Amygdala (tissue), 56 donors: Measurements from ENCODE around the gene CX3CR1.

ENCODE experiments used
- DNase-seq, 56 donors: peaks; one replicate each; lab custom pipeline; 2025; lab: John Stamatoyannopoulos, UW

CX3CR1 gene

GRCh38 chr3:39292961-39293360, 13.1 kb upstream of the CX3CR1 start:
- no peak for DNase-seq

GRCh38 chr3:39291903-39292329, 12.1 kb upstream of the CX3CR1 start:
- peak in 36 of 56 donors; percentile 7 to 81 (median 34) for DNase-seq

DNA sequence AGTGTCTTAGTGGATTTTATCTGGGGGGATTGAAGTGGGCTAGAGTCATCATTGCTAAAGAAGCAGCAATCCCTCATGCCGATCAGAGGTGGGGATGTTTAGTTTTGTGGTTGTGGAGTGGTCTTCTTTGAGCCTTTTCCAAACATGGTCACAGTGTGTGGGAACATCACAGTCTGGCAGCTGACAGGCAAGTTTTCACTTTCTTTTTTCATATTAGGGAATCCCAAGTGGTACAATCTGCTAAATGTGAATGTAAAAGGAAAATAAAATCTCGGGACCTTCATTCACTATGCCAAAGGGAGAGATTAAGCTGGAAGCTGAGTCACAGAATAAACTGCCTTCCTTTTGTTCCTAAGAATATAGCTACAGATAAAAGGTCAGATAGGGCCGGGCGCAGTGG, 10.4 kb upstream of the CX3CR1 start:
- DNase-seq = no peak

- DNase-seq = no peak
These were observed 9.3 kb upstream of the CX3CR1 start for GRCh38 chr3:39289107-39289506.

DNA sequence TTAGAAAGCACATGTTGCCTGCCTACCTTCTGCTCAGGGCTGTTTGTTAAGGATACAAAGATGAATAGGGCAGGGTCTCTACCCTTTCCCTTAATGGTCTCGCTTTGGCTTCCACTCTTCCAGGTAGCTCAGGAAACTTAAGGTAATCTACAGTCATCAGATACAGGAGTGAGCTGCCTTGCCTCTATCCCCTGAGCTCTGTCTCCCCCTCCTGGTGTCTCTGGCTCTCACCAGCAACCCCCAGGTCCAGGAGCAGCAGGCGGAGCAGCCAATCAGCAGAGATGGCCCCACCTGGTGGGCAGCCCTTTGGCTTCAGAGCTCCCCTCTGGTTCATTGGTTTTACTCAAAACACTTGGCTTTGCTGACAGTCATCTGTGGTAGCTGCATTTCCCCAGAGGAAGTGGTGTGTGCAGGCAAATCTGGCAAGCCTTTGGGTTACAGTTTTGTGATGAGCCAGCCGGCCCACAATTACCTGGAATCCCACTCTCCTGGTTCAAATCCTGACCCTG, 8.5 kb upstream of the CX3CR1 start:
- peak in 54 of 56 donors; percentile 7 to 82 (median 58) for DNase-seq

DNA sequence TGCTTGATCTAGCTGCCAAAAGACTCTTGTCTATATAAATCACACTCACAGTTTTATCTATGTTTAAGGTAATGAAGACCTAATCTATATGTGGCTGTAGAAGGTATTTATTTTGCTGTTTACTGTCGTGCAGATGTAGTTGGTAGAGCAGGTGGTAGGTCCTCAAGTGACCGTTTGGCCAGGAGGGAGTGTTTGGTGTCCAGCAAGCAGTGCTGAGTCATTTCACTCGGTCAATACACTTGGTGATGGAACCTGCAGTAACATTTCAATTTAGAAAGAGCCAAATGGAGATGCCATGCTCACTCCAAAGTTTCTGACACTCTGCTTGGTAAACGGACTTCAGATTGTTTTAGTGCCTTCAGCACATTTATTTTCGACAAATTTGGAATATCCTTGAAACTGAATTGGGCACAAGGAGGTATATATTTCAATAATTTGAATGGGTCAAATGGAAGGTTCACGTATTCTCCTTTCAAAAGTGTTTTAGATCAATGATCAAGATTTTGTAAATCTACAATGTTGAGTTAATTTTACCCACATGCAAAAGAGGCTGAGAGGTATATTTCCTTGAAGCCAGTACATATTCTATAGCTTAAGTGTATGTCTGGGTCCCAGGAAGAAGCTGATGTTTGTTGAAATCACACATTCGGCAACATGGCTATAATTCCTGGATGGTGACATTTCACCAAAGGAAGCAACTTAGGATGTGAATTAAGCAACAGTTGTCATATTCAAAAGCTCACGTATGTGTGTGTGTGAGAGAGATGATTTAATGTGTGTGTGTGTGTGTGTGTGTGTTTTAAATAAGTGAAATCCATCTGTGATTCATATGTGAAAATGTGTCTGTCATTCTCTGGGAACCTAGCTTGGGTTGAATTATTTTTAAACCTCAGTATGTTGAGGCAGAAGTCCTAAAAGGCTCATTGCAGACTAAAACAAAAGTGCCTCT, 7.7 kb upstream of the CX3CR1 start:
- DNase-seq = no peak

- DNase-seq = no peak
These were observed 6.9 kb upstream of the CX3CR1 start for GRCh38 chr3:39286771-39287170.

DNA sequence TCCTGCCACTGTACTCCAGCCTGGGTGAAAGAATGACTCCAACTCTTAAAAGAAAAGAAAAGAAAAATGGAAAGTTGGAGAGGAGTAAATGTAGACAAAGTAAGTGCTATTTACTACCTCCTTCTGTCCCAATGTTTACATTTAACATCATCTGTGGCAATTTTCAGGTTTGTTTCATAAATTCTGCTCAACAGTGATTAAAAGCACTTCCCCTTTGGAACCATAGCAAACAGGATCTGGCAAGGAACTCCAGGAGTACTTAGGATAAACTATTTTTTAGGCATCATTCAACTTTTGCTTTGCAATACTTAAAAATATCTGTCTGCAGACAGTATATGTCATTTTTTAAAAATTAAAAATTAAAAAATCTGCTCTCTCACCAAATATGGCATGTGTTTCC, 5.5 kb upstream of the CX3CR1 start:
- DNase-seq = no peak

- DNase-seq = no peak
These were observed 4.6 kb upstream of the CX3CR1 start for GRCh38 chr3:39284457-39284881.

- DNase-seq = peak in 1 of 56 donors; percentile 17
These were observed 2.2 kb upstream of the CX3CR1 start for GRCh38 chr3:39282057-39282456.

DNA sequence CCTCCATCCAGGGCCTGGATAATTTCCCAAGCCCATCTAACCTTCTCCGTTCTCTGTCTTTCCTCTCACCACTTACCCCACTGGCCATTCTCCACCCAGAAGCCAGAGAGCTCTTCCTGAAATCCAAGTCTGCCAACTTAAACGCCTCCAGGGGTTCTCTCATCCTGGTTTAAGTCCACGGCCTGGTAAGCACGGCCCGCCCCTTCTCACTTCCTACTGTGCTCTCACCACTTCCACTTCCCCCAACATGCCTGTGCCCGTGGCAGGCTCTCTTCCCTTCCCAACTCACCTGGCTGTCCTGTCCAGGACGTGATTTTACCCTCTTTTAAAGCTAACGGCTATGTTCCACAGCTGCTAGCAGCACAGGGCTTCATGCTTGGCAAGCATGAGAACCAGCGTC, 1.7 kb upstream of the CX3CR1 start:
- DNase-seq = peak in 3 of 56 donors; percentile 12 to 38 (median 27)

GRCh38 chr3:39280571-39280970, 735 bp upstream of the CX3CR1 start:
- no peak for DNase-seq

DNA sequence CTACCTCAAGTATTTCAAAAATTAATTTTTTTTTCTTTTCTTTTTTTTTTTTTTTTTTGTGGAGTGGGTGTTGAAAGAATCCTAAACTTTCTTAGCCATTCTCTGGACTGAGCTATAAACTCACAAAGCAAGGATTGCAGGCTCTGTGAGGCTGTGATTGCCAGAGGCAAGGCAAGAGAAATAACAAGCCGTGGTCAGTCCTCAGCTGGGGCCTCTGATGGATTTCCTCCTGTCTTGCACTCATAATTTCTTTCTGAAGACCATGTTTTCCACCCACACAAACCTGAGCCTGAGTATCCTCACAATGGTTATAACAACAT, 1.3 kb downstream of the CX3CR1 start:
- DNase-seq = no peak

- DNase-seq = no peak
These were observed 1.8 kb downstream of the CX3CR1 start for GRCh38 chr3:39277893-39278615.

DNA sequence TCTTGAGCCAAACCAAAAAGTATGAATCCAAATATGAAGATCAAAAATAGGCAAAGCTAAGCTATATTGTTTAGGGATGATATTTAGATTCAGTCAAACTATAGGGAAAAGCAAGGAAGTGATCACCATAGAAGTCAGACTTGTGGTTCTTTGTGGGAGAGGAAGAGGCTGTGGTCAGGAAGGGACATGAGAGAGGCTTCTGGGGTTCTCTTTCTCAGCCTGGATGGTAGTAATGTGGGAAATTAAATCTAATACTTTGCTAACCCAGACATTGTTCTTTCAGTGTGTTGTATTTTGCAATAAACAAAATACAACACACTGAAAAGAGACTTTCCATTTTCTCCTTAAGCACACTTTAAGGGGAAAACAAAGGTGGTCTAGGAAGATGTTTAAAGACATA, 3.1 kb downstream of the CX3CR1 start:
- no peak for DNase-seq

GRCh38 chr3:39275963-39276593, 3.8 kb downstream of the CX3CR1 start:
- DNase-seq = no peak

- DNase-seq = no peak
These were observed 4.8 kb downstream of the CX3CR1 start for GRCh38 chr3:39275052-39275451.

DNA sequence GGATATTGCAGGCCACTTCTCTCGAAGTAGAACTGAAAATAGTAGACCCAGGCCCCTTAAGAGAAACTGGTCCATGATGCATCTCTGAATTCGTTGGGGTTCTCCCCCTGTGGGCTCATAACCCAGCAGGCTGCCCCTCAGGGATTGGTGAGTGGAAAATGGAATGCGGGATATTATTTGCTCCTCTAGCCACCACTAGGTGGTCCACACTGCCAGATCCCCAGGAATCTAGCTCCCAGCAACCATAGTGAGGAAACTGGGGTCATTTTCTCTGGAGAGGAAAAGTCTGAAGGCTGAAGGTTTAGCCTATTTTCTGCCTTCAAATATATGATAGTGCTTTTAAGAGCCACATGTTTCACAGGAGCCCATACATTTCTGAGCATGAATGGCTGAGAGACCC, 6.7 kb downstream of the CX3CR1 start:
- no peak for DNase-seq

GRCh38 chr3:39272191-39272590, 7.6 kb downstream of the CX3CR1 start:
- DNase-seq = no peak

- no peak for DNase-seq
These were observed 8.4 kb downstream of the CX3CR1 start for GRCh38 chr3:39271363-39271914.

GRCh38 chr3:39269528-39269927, 10.3 kb downstream of the CX3CR1 start:
- no peak for DNase-seq
